ENCODE data around the gene TPSG1. TPM values are rescaled to one million over a fixed set of nuclear protein-coding genes. Genes with fewer than 3 reads are reported as not detected.

The TPSG1 gene
- total RNA-seq, 1 experiment from 2014 or later: not detected

GRCh38 chr16:1258906-1259759, 34.1 kb upstream of the TPSG1 start:
- no TSS peak for BruUV-seq (replicated peaks)
- Histone ChIP-seq H3K36me3 (ENCODE audit: insufficient read depth, low read length, poor library complexity, severe bottlenecking) (no peaks in the 10 kb centered on the region), H3K9me3 (ENCODE audit: low read depth, low read length, poor library complexity, severe bottlenecking) (no peaks in the 10 kb centered on the region), H3K27ac (ENCODE audit: low read depth, low read length, poor library complexity, severe bottlenecking) (no peak overlapping the region), H3K4me1 (ENCODE audit: insufficient read depth, low read length, poor library complexity, severe bottlenecking) (no peaks in the 10 kb centered on the region), H3K27me3 (replicated peaks; ENCODE audit: insufficient read depth, low read depth, low read length, poor library complexity) (no peaks in the 10 kb centered on the region), H3K4me3 (ENCODE audit: low read depth, low read length, poor library complexity, severe bottlenecking) (no peak overlapping the region)
- CTCF ChIA-PET: no interaction called here
- intact Hi-C loops (cut with micrococcal nuclease; ENCODE audit: unreplicated experiment): no loop called here
- DNase-seq (ENCODE audit: low spot score): no peak
- POLR2A ChIA-PET (ENCODE audit: low non-redundant PET): no interaction called here
- TF ChIP-seq EZH2 (IDR thresholded peaks at IDR 0.05; ENCODE audit: borderline replicate concordance, low read depth, low read length, poor library complexity, severe bottlenecking): no peak
- TF ChIP-seq, protein P1, sequence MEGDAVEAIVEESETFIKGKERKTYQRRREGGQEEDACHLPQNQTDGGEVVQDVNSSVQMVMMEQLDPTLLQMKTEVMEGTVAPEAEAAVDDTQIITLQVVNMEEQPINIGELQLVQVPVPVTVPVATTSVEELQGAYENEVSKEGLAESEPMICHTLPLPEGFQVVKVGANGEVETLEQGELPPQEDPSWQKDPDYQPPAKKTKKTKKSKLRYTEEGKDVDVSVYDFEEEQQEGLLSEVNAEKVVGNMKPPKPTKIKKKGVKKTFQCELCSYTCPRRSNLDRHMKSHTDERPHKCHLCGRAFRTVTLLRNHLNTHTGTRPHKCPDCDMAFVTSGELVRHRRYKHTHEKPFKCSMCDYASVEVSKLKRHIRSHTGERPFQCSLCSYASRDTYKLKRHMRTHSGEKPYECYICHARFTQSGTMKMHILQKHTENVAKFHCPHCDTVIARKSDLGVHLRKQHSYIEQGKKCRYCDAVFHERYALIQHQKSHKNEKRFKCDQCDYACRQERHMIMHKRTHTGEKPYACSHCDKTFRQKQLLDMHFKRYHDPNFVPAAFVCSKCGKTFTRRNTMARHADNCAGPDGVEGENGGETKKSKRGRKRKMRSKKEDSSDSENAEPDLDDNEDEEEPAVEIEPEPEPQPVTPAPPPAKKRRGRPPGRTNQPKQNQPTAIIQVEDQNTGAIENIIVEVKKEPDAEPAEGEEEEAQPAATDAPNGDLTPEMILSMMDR (conservative IDR thresholded peaks at IDR 0.05; ENCODE audit: low read depth, low read length): no peak

- intact Hi-C loops (cut with micrococcal nuclease; ENCODE audit: unreplicated experiment): no loop called here
- H3K4me3 ChIP-seq (ENCODE audit: low read depth, low read length, poor library complexity, severe bottlenecking): no peak overlapping the region
- no peaks in the 10 kb centered on the region for H3K4me1 ChIP-seq (ENCODE audit: insufficient read depth, low read length, poor library complexity, severe bottlenecking)
- ChIA-PET CTCF (no interaction called here), POLR2A (ENCODE audit: low non-redundant PET) (no interaction called here)
- no TSS peak for BruUV-seq (replicated peaks)
- no peak overlapping the region for H3K27ac ChIP-seq (ENCODE audit: low read depth, low read length, poor library complexity, severe bottlenecking)
- no peaks in the 10 kb centered on the region for H3K27me3 ChIP-seq (replicated peaks; ENCODE audit: insufficient read depth, low read depth, low read length, poor library complexity)
- H3K36me3 ChIP-seq (ENCODE audit: insufficient read depth, low read length, poor library complexity, severe bottlenecking): no peaks in the 10 kb centered on the region
- no peak for DNase-seq (ENCODE audit: low spot score)
- TF ChIP-seq EZH2 (IDR thresholded peaks at IDR 0.05; ENCODE audit: borderline replicate concordance, low read depth, low read length, poor library complexity, severe bottlenecking): no peak
- TF ChIP-seq, protein P1 (conservative IDR thresholded peaks at IDR 0.05; ENCODE audit: low read depth, low read length): no peak
- H3K9me3 ChIP-seq (ENCODE audit: low read depth, low read length, poor library complexity, severe bottlenecking): no peaks in the 10 kb centered on the region
Observed at GRCh38 chr16:1258225-1258600, 33.1 kb upstream of the TPSG1 start.

DNA sequence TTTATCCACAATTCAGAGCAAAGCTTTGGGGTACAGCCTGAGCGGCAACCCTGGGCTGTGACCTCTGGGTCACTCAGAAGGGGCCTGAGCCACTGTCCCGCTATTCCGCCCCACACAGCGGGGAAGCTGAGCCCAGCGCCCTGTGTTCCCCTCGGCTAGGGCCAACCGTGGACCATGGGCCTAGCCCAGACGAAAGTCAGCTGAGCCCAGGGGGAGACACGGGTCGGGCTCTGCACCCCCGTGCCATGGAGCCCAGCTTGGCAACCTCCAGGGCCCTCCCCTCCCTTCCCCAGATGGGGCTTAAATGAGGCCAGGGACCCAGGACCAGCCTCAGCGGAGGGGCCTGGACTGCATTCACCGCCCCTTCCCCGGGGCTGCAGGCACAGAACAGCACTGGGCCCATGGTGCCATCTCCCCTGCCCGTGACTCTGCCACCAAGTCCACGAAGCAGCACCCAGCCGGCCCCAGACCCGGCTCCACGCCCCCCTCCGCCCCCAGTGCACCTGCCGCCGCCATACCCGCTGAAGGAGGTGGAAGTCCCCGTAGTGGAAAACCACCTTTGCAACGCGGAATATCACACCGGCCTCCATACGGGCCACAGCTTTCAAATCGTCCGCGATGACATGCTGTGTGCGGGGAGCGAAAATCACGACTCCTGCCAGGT, 32.6 kb upstream of the TPSG1 start:
- DNase-seq (ENCODE audit: low spot score): no peak
- intact Hi-C loops (cut with micrococcal nuclease; ENCODE audit: unreplicated experiment): no loop called here
- TF ChIP-seq EZH2 (IDR thresholded peaks at IDR 0.05; ENCODE audit: borderline replicate concordance, low read depth, low read length, poor library complexity, severe bottlenecking): no peak
- TF ChIP-seq, protein P1 (conservative IDR thresholded peaks at IDR 0.05; ENCODE audit: low read depth, low read length): no peak
- no peaks in the 10 kb centered on the region for H3K4me1 ChIP-seq (ENCODE audit: insufficient read depth, low read length, poor library complexity, severe bottlenecking)
- no peak overlapping the region for H3K27ac ChIP-seq (ENCODE audit: low read depth, low read length, poor library complexity, severe bottlenecking)
- H3K9me3 ChIP-seq (ENCODE audit: low read depth, low read length, poor library complexity, severe bottlenecking): no peaks in the 10 kb centered on the region
- ChIA-PET POLR2A (ENCODE audit: low non-redundant PET) (no interaction called here), CTCF (no interaction called here)
- BruUV-seq (replicated peaks): no TSS peak
- no peaks in the 10 kb centered on the region for H3K36me3 ChIP-seq (ENCODE audit: insufficient read depth, low read length, poor library complexity, severe bottlenecking)
- no peaks in the 10 kb centered on the region for H3K27me3 ChIP-seq (replicated peaks; ENCODE audit: insufficient read depth, low read depth, low read length, poor library complexity)
- no peak overlapping the region for H3K4me3 ChIP-seq (ENCODE audit: low read depth, low read length, poor library complexity, severe bottlenecking)

All from A673 (cell line).